ENCODE results near the gene XRN2.

- TF ChIP-seq CTCF (conservative IDR thresholded peaks at IDR 0.05; ENCODE audit: low read depth, low read length) (no peak), EZH2phosphoT487 (IDR thresholded peaks at IDR 0.05; ENCODE audit: borderline replicate concordance, low read length) (no peak), EZH2 (IDR thresholded peaks at IDR 0.05; ENCODE audit: low read length, unreplicated experiment) (no peak)
These were observed 37.6 kb upstream of the XRN2 start for GRCh38 chr20:21265261-21266190.

Measured in PC-3 (cell line).